IMR-90 (cell line): ENCODE results near the gene GTF2F2. TPM values are rescaled to one million over a fixed set of nuclear protein-coding genes. Genes with fewer than 3 reads are reported as not detected.

Experiments
- ATAC-seq: fragments of 200-7000 bp; cut with Tn5 transposase; 2 replicates; pipeline ENCODE4 v1.9.1; 2020; ENCODE audit warnings: low read depth, mild to moderate bottlenecking, moderate library complexity
- BruUV-seq: library from RNA; stranded (reverse); fragments of 400-500 nt; replicated peaks from 2 replicates; lab custom pipeline; 2021; lab: Mats Ljungman, UMichigan
- CTCF ChIA-PET: fragments of 300-600 bp; formaldehyde crosslinking; extraction: SDS; loops from one replicate; lab custom pipeline; 2021; ENCODE audit warnings: antibody characterized with exemption; lab: Yijun Ruan, JAX
- POLR2A ChIA-PET: fragments of 300-600 bp; sonication (Branson Sonifier 250); formaldehyde crosslinking; loops from one replicate; lab custom pipeline; 2022; ENCODE audit warnings: antibody characterized with exemption; ENCODE audit not compliant: unreplicated experiment; lab: Charles Lee
- DNase-seq: peaks from one replicate; pipeline ENCODE4 v3.0.0; 2013
- H2AFZ ChIP-seq: replicated peaks from 2 replicates; pipeline ENCODE3; 2013; ENCODE audit warnings: low read length, mild to moderate bottlenecking; ENCODE audit not compliant: poor library complexity
- H2AK5ac ChIP-seq: 2 replicates; pipeline ENCODE4 v1.6.1; 2013; ENCODE audit warnings: low read depth, low read length, inconsistent platforms
- H2AK9ac ChIP-seq: replicated peaks from 2 replicates; pipeline ENCODE3; 2013; ENCODE audit warnings: mild to moderate bottlenecking, low read depth, low read length, moderate library complexity; ENCODE audit not compliant: poor library complexity
- H2BK120ac ChIP-seq: 2 replicates; pipeline ENCODE4 v1.6.1; 2013; ENCODE audit warnings: low read depth, low read length, inconsistent platforms
- H2BK15ac ChIP-seq: 3 replicates; pipeline ENCODE4 v1.6.1; 2013; ENCODE audit warnings: low read depth, low read length, inconsistent platforms
- H2BK20ac ChIP-seq: 2 replicates; pipeline ENCODE4 v1.6.1; 2013; ENCODE audit warnings: low read depth, mild to moderate bottlenecking, inconsistent platforms, low read length, moderate library complexity
- H2BK5ac ChIP-seq: 2 replicates; pipeline ENCODE4 v1.6.1; 2013; ENCODE audit warnings: mild to moderate bottlenecking, low read depth, low read length, inconsistent platforms; ENCODE audit not compliant: poor library complexity, severe bottlenecking
- H3K14ac ChIP-seq: replicated peaks from 2 replicates; pipeline ENCODE4 v1.6.1; 2013; ENCODE audit warnings: low read depth, low read length, inconsistent platforms
- H3K18ac ChIP-seq: 2 replicates; pipeline ENCODE4 v1.6.1; 2013; ENCODE audit warnings: low read depth, low read length, control low read depth
- H3K23ac ChIP-seq: 2 replicates; pipeline ENCODE4 v1.6.1; 2013; ENCODE audit warnings: low read depth, low read length, inconsistent platforms
- H3K27ac ChIP-seq: 2 replicates; pipeline ENCODE4 v1.5.1; 2013; ENCODE audit warnings: mild to moderate bottlenecking, control low read depth, low read length; ENCODE audit not compliant: insufficient read depth
- H3K27me3 ChIP-seq: 2 replicates; pipeline ENCODE4 v1.6.1; 2013; ENCODE audit warnings: low read length; ENCODE audit not compliant: control insufficient read depth, insufficient read depth
- H3K36me3 ChIP-seq: 2 replicates; pipeline ENCODE4 v1.6.1; 2013; ENCODE audit warnings: low read length, mixed read lengths; ENCODE audit not compliant: control insufficient read depth, insufficient read depth
- H3K4ac ChIP-seq: 2 replicates; pipeline ENCODE4 v1.6.1; 2013; ENCODE audit warnings: low read depth, low read length, inconsistent platforms
- H3K4me1 ChIP-seq: 2 replicates; pipeline ENCODE4 v1.6.1; 2013; ENCODE audit warnings: low read length, mixed read lengths; ENCODE audit not compliant: control insufficient read depth, insufficient read depth
- H3K4me2 ChIP-seq: 2 replicates; pipeline ENCODE4 v1.6.1; 2013; ENCODE audit warnings: low read depth, mild to moderate bottlenecking, control low read depth, low read length, moderate library complexity
- H3K4me3 ChIP-seq: 2 replicates; pipeline ENCODE4 v1.5.1; 2013; ENCODE audit warnings: low read depth, mild to moderate bottlenecking, control low read depth, low read length, moderate library complexity; ENCODE audit not compliant: insufficient read depth
- H3K56ac ChIP-seq: 2 replicates; pipeline ENCODE4 v1.6.1; 2013; ENCODE audit warnings: low read length, inconsistent platforms; ENCODE audit not compliant: insufficient read depth; ENCODE audit errors: extremely low read depth
- H3K79me1 ChIP-seq, 2 experiments: 2 replicates each; pipeline ENCODE4 v1.6.1; 2013; ENCODE audit warnings: low read length in 2 of 2, inconsistent platforms in 1 of 2, low read depth in 1 of 2
- H3K9ac ChIP-seq: 2 replicates; pipeline ENCODE4 v1.6.1; 2013; ENCODE audit warnings: low read depth, low read length, control low read depth
- H3K9me1 ChIP-seq: 2 replicates; pipeline ENCODE4 v1.6.1; 2013; ENCODE audit warnings: low read length, inconsistent platforms; ENCODE audit not compliant: insufficient read depth
- H3K9me3 ChIP-seq: 2 replicates; pipeline ENCODE4 v1.6.1; 2013; ENCODE audit warnings: low read length; ENCODE audit not compliant: control insufficient read depth, insufficient read depth
- H4K20me1 ChIP-seq: 2 replicates; pipeline ENCODE4 v1.6.1; 2013; ENCODE audit warnings: low read length, inconsistent platforms; ENCODE audit not compliant: insufficient read depth
- H4K5ac ChIP-seq: 2 replicates; pipeline ENCODE4 v1.6.1; 2013; ENCODE audit warnings: mild to moderate bottlenecking, low read depth, low read length, control low read depth
- H4K8ac ChIP-seq, 2 experiments: 2 replicates each; pipeline ENCODE4 v1.6.1; 2013; ENCODE audit warnings: low read depth in 2 of 2, low read length in 2 of 2, control low read depth in 1 of 2, inconsistent platforms in 1 of 2
- H4K91ac ChIP-seq: 2 replicates; pipeline ENCODE4 v1.6.1; 2013; ENCODE audit warnings: low read depth, low read length, inconsistent platforms; ENCODE audit not compliant: insufficient read depth
- MAFK ChIP-seq: IDR thresholded peaks from 2 replicates; pipeline ENCODE4 v1.6.1; 2012; ENCODE audit warnings: low read depth, low read length, improper control_type of control experiment
- RAD21 ChIP-seq: IDR thresholded peaks from 2 replicates; pipeline ENCODE4 v1.6.1; 2012; ENCODE audit warnings: low read length, improper control_type of control experiment
- SMC3 ChIP-seq: fragments of 150-350 bp; IDR thresholded peaks from 2 replicates; pipeline ENCODE4 v1.6.1; 2016; ENCODE audit warnings: low read depth, mild to moderate bottlenecking, antibody characterized with exemption, low read length, moderate library complexity
- WGBS, 2 experiments: methylation state at CpG; one replicate each; pipeline versions ENCODE4 v1.1.5 to v1.1.7; 2013; ENCODE audit warnings: missing lambda C conversion rate in 2 of 2; ENCODE audit not compliant: insufficient read length in 1 of 2; ENCODE audit errors: extremely low coverage in 2 of 2; 5-methylcytosine and 5-hydroxymethylcytosine counted together
- dilution Hi-C: fragments of 300-500 bp; cut with HindIII; formaldehyde crosslinking; loops from one replicate; pipeline ENCODE4 v1.14.3; 2018; ENCODE audit warnings: low sequenced_read_pairs; ENCODE audit not compliant: unreplicated experiment
- in situ Hi-C: fragments of 300-500 bp; cut with MboI; formaldehyde crosslinking; loops from 3 replicates; pipeline ENCODE4 v1.14.3; 2019; ENCODE audit warnings: low sequenced_read_pairs, inconsistent platforms, mixed read lengths
- intact Hi-C: fragments of 100-400 bp; cut with micrococcal nuclease; formaldehyde crosslinking; loops from 2 replicates; pipeline ENCODE4 v1.10.0; 2022
- polyA plus RNA-seq, 3 experiments: library from polyadenylated mRNA; depleted of rRNA; stranded (reverse); fragments of >200 nt; gene quantifications; 2 replicates each; pipeline ENCODE4 v1.2.3, GENCODE V29; 2012; ENCODE audit warnings: low replicate concordance in 1 of 3
- total RNA-seq: library from RNA; depleted of rRNA; stranded (reverse); fragments of >200 nt; gene quantifications from 2 replicates; pipeline ENCODE4 v1.2.3, GENCODE V29; 2012
- TF ChIP-seq, protein P1 (sequence below): conservative IDR thresholded peaks from 2 replicates; pipeline ENCODE4 v1.5.1; 2012; ENCODE audit warnings: mild to moderate bottlenecking, low read depth, low read length, improper control_type of control experiment

The GTF2F2 gene
- total and polyA plus RNA-seq, 2 of the 4 experiments (the other 2 are of a cell fraction), result 16.5 to 21.0 TPM

DNA sequence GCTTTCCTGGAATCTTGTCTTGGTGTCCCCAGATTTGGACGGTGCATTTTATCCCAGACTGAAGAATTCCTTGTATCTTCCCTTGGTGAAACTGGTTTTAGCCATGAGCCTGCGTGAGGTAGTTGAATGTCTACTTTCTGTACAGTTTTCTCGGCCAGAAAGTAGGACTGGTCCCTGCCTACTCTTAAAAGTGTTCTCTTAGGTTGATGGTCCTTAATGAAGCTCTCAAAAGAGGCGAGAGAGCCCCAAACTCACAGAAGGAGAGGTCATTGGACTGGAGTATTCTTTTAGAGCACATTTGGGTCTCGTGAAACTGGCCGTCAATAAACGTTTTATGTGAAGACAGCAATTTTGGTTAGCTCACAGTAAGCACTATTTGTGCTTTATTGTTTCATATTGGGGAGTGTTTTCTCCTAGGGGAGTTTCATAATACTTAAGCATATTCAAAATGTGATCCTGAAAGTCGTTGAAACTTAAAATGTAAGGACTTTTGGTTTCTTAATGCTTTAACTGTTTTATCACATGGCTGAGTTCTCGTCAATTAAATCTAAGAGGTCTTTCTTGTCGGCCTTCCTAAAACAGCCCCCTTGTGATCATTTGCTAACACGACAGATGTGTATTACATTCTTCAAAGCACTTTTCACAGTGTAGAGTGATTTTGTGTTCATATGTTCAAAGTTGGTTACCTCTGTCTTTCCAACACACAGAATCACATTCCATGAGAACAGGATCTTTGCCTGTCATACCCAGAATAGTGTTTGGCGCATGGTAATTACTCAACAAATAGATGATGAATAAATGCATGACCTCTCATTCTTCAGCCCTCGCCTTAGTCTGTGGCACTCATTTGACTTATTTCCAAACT, 889 bp downstream of the GTF2F2 start:
- Histone ChIP-seq H2AK9ac (peak overlapping the region; percentile 85), H2AK5ac (peak overlapping the region; percentile 18), H2BK120ac (0 out of 2 replicates have a peak overlapping the region, but pooled peaks have one; percentile 13), H2BK20ac (no peak overlapping the region; the same call in 1 of the 2 replicates), H4K20me1 (peaks cover 13% of the 10 kb centered on the region; the same call in 1 of the 2 replicates), H3K14ac (peak overlapping the region; percentile 59), H3K4me2 (peak overlapping the region; percentile 95), H3K9me1 (peaks cover 13% of the 10 kb centered on the region), H3K23ac (peak overlapping the region; percentile 70), H2BK5ac (peak overlapping the region; percentile 64), H3K79me1 (peaks cover 4 to 52% of the 10 kb centered on the region in 2 experiments; a peak in 3 of 4 replicates), H2AFZ (peak overlapping the region; percentile 93), H3K4me3 (peak overlapping the region; percentile 70), H3K9me3 (no peaks in the 10 kb centered on the region), H3K4ac (peak overlapping the region; percentile 65; the same call in 1 of the 2 replicates), H3K27ac (peak overlapping the region; percentile 80), H3K9ac (peak overlapping the region; percentile 79), H3K27me3 (no peaks in the 10 kb centered on the region), H3K4me1 (peaks cover 5% of the 10 kb centered on the region), H2BK15ac (peak overlapping the region; percentile 2; the same call in 1 of the 3 replicates), H4K91ac (peak overlapping the region; percentile 37), H4K8ac (peak overlapping the region; percentile 72 to 94), H4K5ac (peak overlapping the region; percentile 5; the same call in 1 of the 2 replicates), H3K56ac (peak overlapping the region; percentile 79), H3K18ac (peak overlapping the region; percentile 3; the same call in 1 of the 2 replicates), H3K36me3 (peaks cover 3% of the 10 kb centered on the region; the same call in 1 of the 2 replicates)
- BruUV-seq, result no TSS peak
- dilution Hi-C loops, result no loop called here
- TF ChIP-seq SMC3 (peak; percentile 32), MAFK (no peak), RAD21 (peak; percentile 48)
- TF ChIP-seq, protein P1, sequence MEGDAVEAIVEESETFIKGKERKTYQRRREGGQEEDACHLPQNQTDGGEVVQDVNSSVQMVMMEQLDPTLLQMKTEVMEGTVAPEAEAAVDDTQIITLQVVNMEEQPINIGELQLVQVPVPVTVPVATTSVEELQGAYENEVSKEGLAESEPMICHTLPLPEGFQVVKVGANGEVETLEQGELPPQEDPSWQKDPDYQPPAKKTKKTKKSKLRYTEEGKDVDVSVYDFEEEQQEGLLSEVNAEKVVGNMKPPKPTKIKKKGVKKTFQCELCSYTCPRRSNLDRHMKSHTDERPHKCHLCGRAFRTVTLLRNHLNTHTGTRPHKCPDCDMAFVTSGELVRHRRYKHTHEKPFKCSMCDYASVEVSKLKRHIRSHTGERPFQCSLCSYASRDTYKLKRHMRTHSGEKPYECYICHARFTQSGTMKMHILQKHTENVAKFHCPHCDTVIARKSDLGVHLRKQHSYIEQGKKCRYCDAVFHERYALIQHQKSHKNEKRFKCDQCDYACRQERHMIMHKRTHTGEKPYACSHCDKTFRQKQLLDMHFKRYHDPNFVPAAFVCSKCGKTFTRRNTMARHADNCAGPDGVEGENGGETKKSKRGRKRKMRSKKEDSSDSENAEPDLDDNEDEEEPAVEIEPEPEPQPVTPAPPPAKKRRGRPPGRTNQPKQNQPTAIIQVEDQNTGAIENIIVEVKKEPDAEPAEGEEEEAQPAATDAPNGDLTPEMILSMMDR, result peak; percentile 31; the same call in 1 of the 2 replicates
- ChIA-PET POLR2A (interaction anchor here (1.1 kb wide), 1 partner anchor 86 kb away, joined by 3 read pairs; no protein-coding TSS in a partner anchor), CTCF (interaction anchor here (0.7 kb wide), 2 partner anchors 22 to 220 kb away, joined by 3 read pairs; no protein-coding TSS in a partner anchor)
- DNase-seq (peak; percentile 53), ATAC-seq (peak; percentile 7; the same call in 1 of the 2 replicates)
- in situ Hi-C loops, result no loop called here
- no CpG with 5 or more reads among the region's 13 CpGs for WGBS, 2 experiments
- intact Hi-C loops, result loop anchor here (1.0 to 10.0 kb wide), 4 partner anchors 74 to 160 kb away; no protein-coding TSS in a partner anchor
